HEK293 (cell line): ENCODE results near the gene ENAH.

Source experiments
- BCL11B ChIP-seq: fragments of 450-650 bp; formaldehyde crosslinking; IDR thresholded peaks from 2 replicates; pipeline ENCODE4 v1.5.1; 2016; ENCODE audit warnings: low read depth, missing biosample characterization, missing genetic modification characterization
- CTCF ChIP-seq: fragments of 450-650 bp; formaldehyde crosslinking; IDR thresholded peaks from 2 replicates; pipeline ENCODE4 v1.5.1; 2016; ENCODE audit warnings: missing biosample characterization, missing genetic modification characterization
- KLF10 ChIP-seq: fragments of 450-650 bp; IDR thresholded peaks from 2 replicates; pipeline ENCODE4 v1.5.1; 2018; ENCODE audit warnings: missing biosample characterization, mild to moderate bottlenecking, missing genetic modification characterization
- PATZ1 ChIP-seq: fragments of 450-650 bp; formaldehyde crosslinking; IDR thresholded peaks from 2 replicates; pipeline ENCODE4 v1.5.1; 2016; ENCODE audit warnings: missing biosample characterization, missing genetic modification characterization
- PRDM1 ChIP-seq: fragments of 450-650 bp; formaldehyde crosslinking; IDR thresholded peaks from 2 replicates; pipeline ENCODE4; 2016; ENCODE audit warnings: missing biosample characterization, missing genetic modification characterization
- PRDM4 ChIP-seq: fragments of 450-650 bp; formaldehyde crosslinking; IDR thresholded peaks from 2 replicates; pipeline ENCODE4 v1.5.1; 2017; ENCODE audit warnings: missing biosample characterization, missing genetic modification characterization
- SP2 ChIP-seq: fragments of 450-650 bp; formaldehyde crosslinking; IDR thresholded peaks from 2 replicates; pipeline ENCODE4 v1.5.1; 2016; ENCODE audit warnings: missing biosample characterization, missing genetic modification characterization
- SP3 ChIP-seq: fragments of 450-650 bp; formaldehyde crosslinking; IDR thresholded peaks from 2 replicates; pipeline ENCODE4 v1.5.1; 2016; ENCODE audit warnings: missing biosample characterization, missing genetic modification characterization
- ZBTB48 ChIP-seq: fragments of 450-650 bp; formaldehyde crosslinking; IDR thresholded peaks from 2 replicates; pipeline ENCODE4 v1.5.1; 2016; ENCODE audit warnings: missing biosample characterization, missing genetic modification characterization
- ZBTB7A ChIP-seq: fragments of 450-650 bp; formaldehyde crosslinking; IDR thresholded peaks from 2 replicates; pipeline ENCODE4 v1.5.1; 2016; ENCODE audit warnings: low read depth, missing biosample characterization, missing genetic modification characterization
- ZNF19 ChIP-seq: fragments of 450-650 bp; formaldehyde crosslinking; IDR thresholded peaks from 2 replicates; pipeline ENCODE4; 2016; ENCODE audit warnings: missing biosample characterization, missing genetic modification characterization, low read depth
- ZNF354C ChIP-seq: fragments of 450-650 bp; formaldehyde crosslinking; IDR thresholded peaks from 2 replicates; pipeline ENCODE4 v1.5.1; 2016; ENCODE audit warnings: missing biosample characterization, missing genetic modification characterization, low read depth, borderline replicate concordance
- ZNF366 ChIP-seq: fragments of 450-650 bp; formaldehyde crosslinking; conservative IDR thresholded peaks from 2 replicates; pipeline ENCODE4 v1.5.1; 2016; ENCODE audit warnings: missing biosample characterization, missing genetic modification characterization
- ZNF404 ChIP-seq: fragments of 450-650 bp; formaldehyde crosslinking; IDR thresholded peaks from 2 replicates; pipeline ENCODE4 v1.5.1; 2017; ENCODE audit warnings: missing biosample characterization, missing genetic modification characterization
- ZNF416 ChIP-seq: fragments of 450-650 bp; formaldehyde crosslinking; IDR thresholded peaks from 2 replicates; pipeline ENCODE4 v1.5.1; 2016; ENCODE audit warnings: missing biosample characterization, missing genetic modification characterization
- ZNF426 ChIP-seq: fragments of 450-650 bp; formaldehyde crosslinking; IDR thresholded peaks from 2 replicates; pipeline ENCODE4 v1.5.1; 2017; ENCODE audit warnings: missing biosample characterization, missing genetic modification characterization, mild to moderate bottlenecking, inconsistent platforms, moderate library complexity
- ZNF473 ChIP-seq: fragments of 450-650 bp; formaldehyde crosslinking; IDR thresholded peaks from 2 replicates; pipeline ENCODE4 v1.5.1; 2017; ENCODE audit warnings: missing biosample characterization, missing genetic modification characterization
- ZNF501 ChIP-seq: fragments of 450-650 bp; formaldehyde crosslinking; IDR thresholded peaks from 2 replicates; pipeline ENCODE4 v1.5.1; 2016; ENCODE audit warnings: missing biosample characterization, missing genetic modification characterization
- ZNF510 ChIP-seq: fragments of 450-650 bp; formaldehyde crosslinking; IDR thresholded peaks from 2 replicates; pipeline ENCODE4 v1.5.1; 2018; ENCODE audit warnings: mild to moderate bottlenecking, missing genetic modification characterization, missing biosample characterization; ENCODE audit not compliant: insufficient replicate concordance
- ZNF513 ChIP-seq: fragments of 450-650 bp; IDR thresholded peaks from 2 replicates; pipeline ENCODE4 v1.5.1; 2018; ENCODE audit warnings: missing biosample characterization, missing genetic modification characterization
- ZNF529 ChIP-seq: fragments of 450-650 bp; formaldehyde crosslinking; IDR thresholded peaks from 2 replicates; pipeline ENCODE4 v1.5.1; 2017; ENCODE audit warnings: missing genetic modification characterization, missing biosample characterization; ENCODE audit not compliant: insufficient replicate concordance
- ZNF555 ChIP-seq: fragments of 450-650 bp; formaldehyde crosslinking; conservative IDR thresholded peaks from 2 replicates; pipeline ENCODE4 v1.5.1; 2017; ENCODE audit warnings: missing biosample characterization, mild to moderate bottlenecking, missing genetic modification characterization, inconsistent platforms
- ZNF558 ChIP-seq: fragments of 450-650 bp; formaldehyde crosslinking; IDR thresholded peaks from 2 replicates; pipeline ENCODE4 v1.5.1; 2016; ENCODE audit warnings: missing biosample characterization, missing genetic modification characterization
- ZNF560 ChIP-seq: fragments of 450-650 bp; formaldehyde crosslinking; IDR thresholded peaks from 2 replicates; pipeline ENCODE4 v1.5.1; 2017; ENCODE audit warnings: missing biosample characterization, missing genetic modification characterization, borderline replicate concordance
- ZNF600 ChIP-seq: fragments of 450-650 bp; formaldehyde crosslinking; IDR thresholded peaks from 2 replicates; pipeline ENCODE4 v1.5.1; 2016; ENCODE audit warnings: missing biosample characterization, missing genetic modification characterization
- ZNF701 ChIP-seq: fragments of 450-650 bp; formaldehyde crosslinking; IDR thresholded peaks from 2 replicates; pipeline ENCODE4 v1.5.1; 2016; ENCODE audit warnings: missing biosample characterization, missing genetic modification characterization
- ZNF704 ChIP-seq: fragments of 450-650 bp; formaldehyde crosslinking; IDR thresholded peaks from 2 replicates; pipeline ENCODE4 v1.5.1; 2016; ENCODE audit warnings: missing biosample characterization, missing genetic modification characterization
- ZNF785 ChIP-seq: fragments of 450-650 bp; formaldehyde crosslinking; IDR thresholded peaks from 2 replicates; pipeline ENCODE4 v1.5.1; 2016; ENCODE audit warnings: missing biosample characterization, missing genetic modification characterization
- ZSCAN30 ChIP-seq: fragments of 450-650 bp; IDR thresholded peaks from 2 replicates; pipeline ENCODE4 v1.5.1; 2018; ENCODE audit warnings: missing biosample characterization, mild to moderate bottlenecking, missing genetic modification characterization, moderate library complexity

ENAH gene

GRCh38 chr1:225651872-225652728 is 823 bp downstream of the ENAH start (continued):
- TF ChIP-seq CTCF (peak; percentile 74; the same call in 1 of the 2 replicates), ZNF416 (no peak), ZNF366 (tag by site-specific recombination) (0 out of 2 replicates have a peak, but pooled peaks have one; percentile 47), SP2 (tag by site-specific recombination) (peak; percentile 49), PATZ1 (peak; percentile 90), ZNF501 (tag by site-specific recombination) (peak; percentile 75; the same call in 1 of the 2 replicates), ZNF404 (tag by site-specific recombination) (no peak), ZNF513 (0 out of 2 replicates have a peak, but pooled peaks have one; percentile 15), ZNF529 (no peak), ZNF600 (peak; percentile 84), PRDM4 (tag by site-specific recombination) (no peak), ZBTB7A (tag by site-specific recombination) (no peak; the same call in 1 of the 2 replicates), SP3 (tag by site-specific recombination) (peak; percentile 7; the same call in 1 of the 2 replicates), ZNF555 (tag by site-specific recombination) (no peak), ZNF473 (tag by site-specific recombination) (no peak), ZNF510 (tag by site-specific recombination) (no peak), PRDM1 (peak; percentile 96), ZNF426 (tag by site-specific recombination) (no peak), ZNF785 (tag by site-specific recombination) (no peak), KLF10 (tag by site-specific recombination) (peak; percentile 82), BCL11B (tag by site-specific recombination) (peak; percentile 96), ZNF701 (tag by site-specific recombination) (no peak), ZNF354C (tag by site-specific recombination) (no peak), ZNF560 (tag by site-specific recombination) (no peak), ZNF558 (tag by site-specific recombination) (no peak), ZNF704 (tag by site-specific recombination) (no peak; the same call in 1 of the 2 replicates), ZBTB48 (tag by site-specific recombination) (0 out of 2 replicates have a peak, but pooled peaks have one; percentile 74), ZNF19 (tag by site-specific recombination) (no peak), ZSCAN30 (tag by site-specific recombination) (0 out of 2 replicates have a peak, but pooled peaks have one; percentile 1)
